NCI-H1105 treated with DMSO at 0.1 percent for 48 hours (cell line): ENCODE results near the gene C4BPB.

Source experiments
- DNase-seq: peaks from one replicate; lab custom pipeline; 2025; lab: John Stamatoyannopoulos, UW

C4BPB gene

DNA sequence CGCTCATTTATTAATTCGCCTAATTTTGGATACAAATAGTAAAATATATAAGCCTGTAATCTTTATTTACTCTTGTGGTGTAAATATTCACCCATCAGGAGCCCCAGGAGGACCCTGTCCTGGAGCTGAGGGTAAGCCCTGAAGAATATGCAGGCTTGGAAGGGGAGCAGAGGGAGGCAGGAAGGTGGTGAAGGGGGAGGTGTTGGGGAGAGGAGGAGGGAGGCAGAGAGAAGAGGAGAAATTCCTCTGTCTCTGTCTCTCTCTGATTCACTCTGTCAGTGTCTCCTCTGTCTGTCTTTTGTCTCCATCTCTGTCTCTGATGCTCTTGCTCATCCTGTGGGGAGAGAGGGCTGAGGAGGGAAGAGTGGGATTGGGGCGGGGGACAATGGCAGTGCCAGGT lies 2.8 kb upstream of the C4BPB start:
- no peak for DNase-seq

- DNase-seq: no peak
These were observed 499 bp upstream of the C4BPB start for GRCh38 chr1:207088161-207088560.

- DNase-seq: no peak
These were observed 1.1 kb downstream of the C4BPB start for GRCh38 chr1:207089627-207090355.

- DNase-seq: no peak
These were observed 2.7 kb downstream of the C4BPB start for GRCh38 chr1:207091200-207091908.

DNA sequence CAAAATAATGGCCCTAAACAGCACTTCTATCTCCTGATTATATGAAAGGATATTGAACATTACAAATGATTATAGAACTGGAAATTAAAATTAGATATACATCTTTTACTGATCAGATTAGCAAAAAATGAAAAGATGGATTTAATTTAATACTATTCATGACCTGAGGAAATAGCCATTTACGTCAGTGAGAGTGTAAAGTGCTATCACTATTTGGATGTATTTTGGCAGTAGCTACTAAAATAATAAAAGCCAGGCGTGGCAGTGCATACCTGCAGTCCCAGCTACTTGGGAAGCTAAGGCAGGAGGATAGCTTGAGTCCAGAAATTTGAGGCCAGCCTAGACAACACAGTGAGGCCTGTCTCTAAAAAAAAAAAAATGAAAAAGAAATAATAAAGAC lies 5.3 kb downstream of the C4BPB start:
- no peak for DNase-seq

- DNase-seq: no peak
These were observed 9.2 kb downstream of the C4BPB start for GRCh38 chr1:207097871-207098324.

DNA sequence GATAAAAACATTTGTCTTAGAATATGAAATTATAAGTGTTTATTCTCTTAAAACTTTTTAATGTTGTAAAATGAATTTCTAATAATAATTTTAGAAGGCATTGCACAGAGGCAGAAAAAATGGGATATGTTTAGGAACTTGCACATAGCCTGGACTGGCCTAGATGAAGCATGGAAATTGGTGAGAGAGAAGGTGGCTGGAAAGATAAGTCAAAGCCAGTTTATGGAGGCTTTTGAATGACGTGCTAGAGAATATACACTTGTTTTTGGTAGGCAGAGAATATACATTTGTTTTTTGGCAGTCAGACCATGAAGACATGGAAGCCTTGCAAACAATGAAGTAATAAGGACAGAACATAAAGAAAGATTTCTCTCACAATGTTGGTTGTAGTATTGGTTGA lies 13.1 kb downstream of the C4BPB start:
- no peak for DNase-seq

DNA sequence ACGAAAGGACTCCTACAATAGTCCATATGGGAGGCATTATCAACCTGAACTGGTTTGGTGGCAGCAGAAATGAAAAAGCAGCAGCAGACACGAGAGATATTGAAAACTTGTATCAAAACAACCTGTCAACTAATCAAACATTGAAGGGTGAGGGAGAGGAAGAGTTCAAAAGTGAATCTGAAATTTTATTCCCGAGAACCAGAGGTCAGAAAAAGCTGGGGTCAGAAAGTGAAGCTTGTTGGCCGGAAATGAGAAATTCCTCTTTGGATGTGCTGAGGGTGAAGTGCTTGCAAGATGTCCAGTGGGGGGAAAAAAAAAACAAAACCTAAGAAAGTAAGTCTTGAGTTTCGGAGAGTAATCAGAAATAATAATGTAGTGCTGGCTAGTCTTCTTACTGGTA lies 13.5 kb downstream of the C4BPB start:
- DNase-seq: no peak

- DNase-seq: no peak
These were observed 14.0 kb downstream of the C4BPB start for GRCh38 chr1:207102659-207103058.

- no peak for DNase-seq
These were observed 15.3 kb downstream of the C4BPB start, which contains the start of gene C4BPA for GRCh38 chr1:207103892-207104373. Gene C4BPA, plus strand, starts transcription at chr1:207104233. Its CDS starts 8,793 bp downstream, at chr1:207113026.

DNA sequence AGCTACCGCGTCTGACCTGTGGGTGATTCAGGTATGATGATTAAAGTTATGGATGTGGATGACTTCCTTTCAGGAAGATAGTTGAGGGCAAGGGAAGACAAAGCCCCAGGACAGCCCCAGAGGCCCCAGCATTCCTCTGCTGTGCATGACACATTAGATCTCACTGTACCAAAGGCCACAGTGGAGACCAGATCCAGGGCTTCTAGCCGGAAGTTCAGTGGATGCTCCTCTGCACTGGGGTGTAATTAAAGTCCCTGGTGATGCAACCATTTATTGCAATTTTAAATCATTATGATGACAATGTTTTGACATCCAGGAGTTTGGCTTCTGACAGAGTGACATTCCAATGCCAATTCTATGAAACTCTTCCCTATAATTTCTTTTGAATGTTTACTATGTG lies 20.3 kb downstream of the C4BPB start:
- no peak for DNase-seq

- DNase-seq: no peak
These were observed 24.1 kb downstream of the C4BPB start for GRCh38 chr1:207112616-207113296.

- DNase-seq: no peak
These were observed 26.6 kb downstream of the C4BPB start for GRCh38 chr1:207115269-207115668.

GRCh38 chr1:207124389-207124788 lies 35.7 kb downstream of the C4BPB start:
- no peak for DNase-seq

- no peak for DNase-seq
These were observed 39.8 kb downstream of the C4BPB start for GRCh38 chr1:207128336-207128921.

GRCh38 chr1:207129053-207129452 lies 40.4 kb downstream of the C4BPB start:
- no peak for DNase-seq

DNA sequence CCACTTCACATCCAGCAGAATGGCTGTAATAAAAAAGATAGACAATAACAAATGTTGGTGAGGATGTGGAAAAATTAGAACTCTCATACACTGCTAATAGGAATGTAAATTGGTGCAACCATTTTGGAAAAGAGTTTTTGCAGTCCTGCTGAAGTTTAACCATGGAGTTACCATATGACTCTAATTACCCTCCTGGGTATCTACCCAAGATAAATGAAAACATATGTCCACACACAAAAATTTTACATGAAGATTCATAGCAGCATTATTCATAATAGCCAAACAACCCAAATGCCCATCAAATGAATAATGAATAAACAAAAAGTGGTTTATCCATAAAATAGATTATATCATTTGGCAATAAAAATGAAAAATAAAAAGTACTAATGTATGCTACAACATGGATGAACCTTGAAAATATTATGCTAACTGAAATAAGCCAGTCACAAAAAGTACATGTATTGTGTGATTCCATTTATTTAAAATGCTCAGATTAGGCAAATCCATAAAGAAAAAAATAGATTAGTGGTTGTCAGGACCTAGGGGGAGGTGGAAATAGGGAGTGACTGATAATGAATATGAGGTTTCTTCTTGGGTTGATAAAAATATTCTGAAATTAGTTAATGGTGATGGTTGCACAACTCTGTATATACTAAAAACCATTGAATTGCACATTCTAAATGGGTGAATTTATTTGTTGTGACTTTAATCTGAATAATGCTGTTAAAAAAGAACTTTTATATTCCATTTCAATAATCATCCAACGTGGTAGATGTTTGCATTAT lies 41.8 kb downstream of the C4BPB start:
- no peak for DNase-seq

DNA sequence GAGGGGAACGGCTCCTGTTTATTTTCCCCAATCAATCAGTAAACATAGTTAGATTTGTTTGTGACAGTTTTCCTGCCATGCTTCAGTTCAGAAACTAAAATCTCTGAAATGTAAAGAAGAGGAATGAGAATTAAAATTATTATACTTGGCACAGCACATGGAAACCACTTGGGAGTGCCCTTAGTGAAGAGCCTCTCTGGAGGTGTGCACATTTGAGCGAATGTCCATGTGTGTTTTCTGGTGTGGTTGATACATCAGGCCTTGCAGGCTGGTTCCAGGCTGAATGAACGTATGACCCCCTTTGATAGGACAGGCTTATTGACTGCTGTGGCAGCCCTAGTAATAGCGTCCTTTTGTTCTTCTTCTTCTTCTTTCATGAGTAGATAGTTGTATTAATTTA lies 42.5 kb downstream of the C4BPB start:
- DNase-seq: no peak

DNA sequence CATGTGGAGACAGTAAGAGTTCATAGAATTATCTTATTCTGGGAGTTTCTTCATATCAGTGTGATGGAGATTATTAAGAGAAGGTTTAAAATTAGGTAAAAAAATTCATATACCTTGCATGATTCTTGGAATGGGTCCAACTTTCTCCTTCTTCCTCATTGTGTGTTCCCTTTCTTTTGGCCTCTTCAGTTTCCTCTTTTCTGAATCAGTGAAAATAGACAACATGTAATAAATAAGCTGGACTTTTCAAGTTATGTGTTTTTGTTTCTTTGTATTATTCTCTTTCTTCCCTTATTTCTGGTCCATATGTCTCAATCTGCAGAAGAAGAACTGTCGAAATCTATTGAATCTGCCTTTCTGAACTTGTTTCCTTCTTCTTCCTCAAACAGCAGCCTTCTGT lies 45.9 kb downstream of the C4BPB start:
- DNase-seq: no peak

DNA sequence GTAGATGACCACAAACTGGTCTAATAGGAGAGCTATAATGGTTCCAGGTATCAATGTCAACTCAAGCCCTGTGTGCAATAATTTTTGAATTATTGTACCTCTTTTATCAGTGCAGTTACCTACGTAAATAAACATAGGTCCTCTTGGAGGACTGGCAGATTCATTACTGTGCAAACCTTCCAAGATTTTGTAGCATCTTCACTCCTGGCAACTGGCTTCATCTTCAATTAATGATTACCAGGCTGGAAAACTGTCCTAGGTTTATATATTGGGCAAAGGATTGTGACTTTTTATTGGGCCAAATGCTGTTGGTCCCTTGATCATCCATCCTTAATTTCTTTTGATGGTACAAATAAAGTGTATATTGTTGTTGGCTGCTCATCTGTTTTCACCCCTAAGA lies 51.0 kb downstream of the C4BPB start:
- DNase-seq: no peak

DNA sequence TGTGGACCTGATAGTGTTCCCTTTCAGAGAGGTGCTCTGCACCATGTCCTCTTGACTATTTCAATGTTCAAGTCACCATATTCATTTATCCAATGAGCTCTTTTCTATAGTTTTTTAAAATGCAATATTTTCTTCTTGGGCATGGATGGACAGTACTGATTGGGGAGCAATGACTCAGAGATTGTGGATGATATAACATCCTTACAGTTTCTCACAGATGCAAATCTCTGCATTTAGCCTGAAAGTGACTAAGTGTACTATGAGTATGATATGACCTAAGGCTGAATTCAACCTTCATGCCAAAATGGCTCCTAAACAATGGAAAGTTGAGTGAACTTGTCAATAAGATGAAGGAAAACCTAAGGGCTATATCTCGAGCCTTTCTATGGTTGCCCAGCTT lies 51.9 kb downstream of the C4BPB start:
- no peak for DNase-seq
